COR-L47 (cell line): ENCODE results near the gene TCF7L1.
"Not testable (repeated sequence)": the region's sequence is repeated elsewhere in the genome, so short reads cannot be mapped to it uniquely, and the experiment has no call there.

Experiments
- DNase-seq: peaks from one replicate; lab custom pipeline; 2025; lab: John Stamatoyannopoulos, UW

TCF7L1 gene

GRCh38 chr2:85286918-85287317, 153.7 kb downstream of the TCF7L1 start:
- DNase-seq = no peak

GRCh38 chr2:85287721-85288120, 154.5 kb downstream of the TCF7L1 start:
- DNase-seq = no peak

- DNase-seq = no peak
Measured at GRCh38 chr2:85288244-85288725, 155.1 kb downstream of the TCF7L1 start.

GRCh38 chr2:85291425-85292023, 158.3 kb downstream of the TCF7L1 start:
- no peak for DNase-seq

GRCh38 chr2:85302121-85302520, 168.9 kb downstream of the TCF7L1 start:
- no peak for DNase-seq

GRCh38 chr2:85303780-85304531, 170.8 kb downstream of the TCF7L1 start:
- DNase-seq = no peak

- DNase-seq = no peak
Measured at GRCh38 chr2:85307527-85307897, 174.3 kb downstream of the TCF7L1 start.

- DNase-seq = no peak
Measured at GRCh38 chr2:85308201-85308600, 175.0 kb downstream of the TCF7L1 start.

- peak; percentile 90 for DNase-seq
Measured at GRCh38 chr2:85308896-85309555, 175.8 kb downstream of the TCF7L1 start.

- DNase-seq = no peak
Measured at GRCh38 chr2:85309699-85310321, 176.6 kb downstream of the TCF7L1 start.

- no peak for DNase-seq
Measured at GRCh38 chr2:85310330-85310729, 177.1 kb downstream of the TCF7L1 start.

- no peak for DNase-seq
Measured at GRCh38 chr2:85312404-85312803, 179.2 kb downstream of the TCF7L1 start.

- DNase-seq = no peak
Measured at GRCh38 chr2:85314884-85315242, 181.7 kb downstream of the TCF7L1 start.

GRCh38 chr2:85315921-85316320, 182.7 kb downstream of the TCF7L1 start:
- not testable (repeated sequence) for DNase-seq

GRCh38 chr2:85318222-85319074, 185.3 kb downstream of the TCF7L1 start:
- DNase-seq = no peak

GRCh38 chr2:85319796-85320195, 186.6 kb downstream of the TCF7L1 start:
- DNase-seq = no peak

- DNase-seq = no peak
Measured at GRCh38 chr2:85323351-85323987, 190.3 kb downstream of the TCF7L1 start.

- not testable (repeated sequence) for DNase-seq
Measured at GRCh38 chr2:85323988-85324367, 190.8 kb downstream of the TCF7L1 start.

GRCh38 chr2:85324639-85325465, 191.7 kb downstream of the TCF7L1 start:
- no peak for DNase-seq

GRCh38 chr2:85325466-85325811, 192.2 kb downstream of the TCF7L1 start:
- no peak for DNase-seq
